T-cell (primary cell): ENCODE results near the gene EAF2. TPM values are rescaled to one million over a fixed set of nuclear protein-coding genes. Genes with fewer than 3 reads are reported as not detected.

Source experiments
- ATAC-seq, 4 experiments: fragments of 200-7000 bp in 3 of 4; fragments of 150-1000 bp in 1 of 4; cut with Tn5 transposase; replicated peaks in 1 of 4; 1 replicate in 3 of 4; 2 replicates in 1 of 4; pipeline ENCODE4 v1.10.0; 2021; ENCODE audit warnings: moderate library complexity in 3 of 4, mild to moderate bottlenecking in 2 of 4, moderate number of reproducible peaks in 1 of 4
- CTCF ChIA-PET, 2 donors: fragments of 300-600 bp; sonication (Branson Sonifier 250); formaldehyde crosslinking; loops; one replicate each; lab custom pipeline; 2022; ENCODE audit warnings: antibody characterized with exemption in 2 of 2; lab: Charles Lee
- POLR2A ChIA-PET, 2 donors: fragments of 300-600 bp; sonication (Branson Sonifier 250); formaldehyde crosslinking; loops; one replicate each; lab custom pipeline; 2022; ENCODE audit warnings: antibody characterized with exemption in 2 of 2; lab: Charles Lee
- DNase-seq, 35 experiments: peaks; one replicate each; pipeline versions ENCODE4 v3.0.0 to v3.0.0-alpha.2; 2013 to 2023
- H3K27ac ChIP-seq: one replicate; pipeline ENCODE4 v1.5.1; 2013; ENCODE audit warnings: low read length
- H3K27me3 ChIP-seq, 2 experiments: replicated peaks in 1 of 2; 1 replicate in 1 of 2; 2 replicates in 1 of 2; pipeline versions ENCODE4 v1.6.1 to v1.7.0; 2013; ENCODE audit warnings: low read length in 1 of 2, mixed read lengths in 1 of 2; ENCODE audit not compliant: control insufficient read depth in 2 of 2, insufficient read depth in 2 of 2; ENCODE audit errors: extremely low read depth in 1 of 2
- H3K36me3 ChIP-seq, 2 donors: 1 replicate in 1 of 2; 2 replicates in 1 of 2; pipeline versions ENCODE4 v1.6.1 to v1.7.0; 2013; ENCODE audit warnings: low read length in 1 of 2; ENCODE audit not compliant: control insufficient read depth in 2 of 2, insufficient read depth in 1 of 2; ENCODE audit errors: extremely low read depth in 1 of 2
- H3K4me1 ChIP-seq, 2 experiments: 1 replicate in 1 of 2; 2 replicates in 1 of 2; pipeline versions ENCODE4 v1.6.1 to v1.7.0; 2013; ENCODE audit warnings: low read length in 2 of 2, mixed read lengths in 1 of 2; ENCODE audit not compliant: insufficient read depth in 2 of 2, control insufficient read depth in 1 of 2; ENCODE audit errors: extremely low read depth in 1 of 2
- H3K4me3 ChIP-seq, 2 donors: 1 replicate in 1 of 2; 2 replicates in 1 of 2; pipeline versions ENCODE4 v1.5.1 to v1.7.0; 2013; ENCODE audit warnings: mild to moderate bottlenecking in 2 of 2, low read length in 1 of 2, moderate library complexity in 1 of 2; ENCODE audit not compliant: control insufficient read depth in 1 of 2; ENCODE audit errors: extremely low read depth in 1 of 2
- H3K9me3 ChIP-seq: 2 replicates; pipeline ENCODE4 v1.7.0; 2013
- H3K27ac Mint-ChIP-seq, 2 donors: one replicate each; pipeline ENCODE4 v1.8.0; 2020 to 2021; ENCODE audit warnings: mild to moderate bottlenecking in 2 of 2, mixed read lengths in 2 of 2
- H3K27me3 Mint-ChIP-seq, 2 donors: one replicate each; pipeline ENCODE4 v1.8.0; 2021 to 2022; ENCODE audit warnings: mixed read lengths in 2 of 2
- H3K36me3 Mint-ChIP-seq: one replicate; pipeline ENCODE4 v1.8.0; 2021; ENCODE audit warnings: mixed read lengths
- H3K4me1 Mint-ChIP-seq, 3 donors: one replicate each; pipeline ENCODE4 v1.8.0; 2020 to 2022; ENCODE audit warnings: mixed read lengths in 3 of 3, mild to moderate bottlenecking in 1 of 3
- H3K4me3 Mint-ChIP-seq, 3 donors: one replicate each; pipeline ENCODE4 v1.8.0; 2020 to 2022; ENCODE audit warnings: mild to moderate bottlenecking in 3 of 3, mixed read lengths in 3 of 3, moderate library complexity in 3 of 3
- H3K9me3 Mint-ChIP-seq, 3 donors: one replicate each; pipeline ENCODE4 v1.8.0; 2020 to 2022; ENCODE audit warnings: mixed read lengths in 3 of 3
- WGBS: methylation state at CpG from one replicate; pipeline ENCODE4 v1.1.5; 2013; ENCODE audit warnings: missing lambda C conversion rate; ENCODE audit not compliant: insufficient coverage; 5-methylcytosine and 5-hydroxymethylcytosine counted together
- total RNA-seq, 35 experiments: library from RNA in 6 of 35; stranded (reverse) in 6 of 35; fragments of 120-200 nt in 1 of 35; gene quantifications; one replicate each; pipeline versions ENCODE4 v1.2.1 to v1.2.4 and lab custom pipeline; 2013 to 2026

Gene EAF2
- total RNA-seq, 5 donors from 2014 or later (not counting 1 experiment from before 2014, with no cell fraction given) = 4.4 to 9.2 (median 5.4) TPM

DNA sequence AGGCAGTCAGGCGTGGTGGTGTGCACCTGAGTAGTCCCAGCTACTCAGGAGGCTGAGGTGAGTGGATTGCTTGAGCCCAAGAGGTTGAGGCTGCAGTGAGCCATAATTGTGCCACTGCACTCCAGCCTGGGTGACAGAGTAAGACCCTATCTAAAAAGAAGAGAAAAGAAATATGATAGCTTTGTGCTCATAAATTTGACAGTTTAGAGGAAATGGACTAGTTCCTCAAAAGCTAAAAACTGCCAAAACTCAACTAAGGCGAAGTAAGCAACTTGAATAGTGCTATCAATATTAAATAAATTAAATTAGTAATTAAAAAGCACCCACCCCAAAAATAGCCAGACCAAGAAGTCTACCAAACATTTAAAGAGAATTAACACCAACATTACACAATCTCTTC, 34.7 kb downstream of the EAF2 start:
- no peaks in the 10 kb centered on the region for H3K9me3 ChIP-seq
- Mint-ChIP-seq H3K4me1 (no peaks in the 10 kb centered on the region), H3K9me3 (no peaks in the 10 kb centered on the region), H3K36me3 (peaks cover 21% of the 10 kb centered on the region), H3K27ac (no peak overlapping the region), H3K27me3 (no peaks in the 10 kb centered on the region), H3K4me3 (no peak overlapping the region)
- ChIA-PET CTCF (no interaction called here), POLR2A (no interaction called here)
- DNase-seq (no peak), ATAC-seq (no peak)
- H3K27me3 ChIP-seq = no peaks in the 10 kb centered on the region
- no peaks in the 10 kb centered on the region for H3K4me1 ChIP-seq
- no peak overlapping the region for H3K27ac ChIP-seq
- H3K4me3 ChIP-seq = no peak overlapping the region
- 100% methylated on average over 1 of the region's 2 CpGs for WGBS
- no peaks in the 10 kb centered on the region for H3K36me3 ChIP-seq

GRCh38 chr3:121870717-121871116, 35.7 kb downstream of the EAF2 start:
- Mint-ChIP-seq H3K4me3 (no peak overlapping the region), H3K4me1 (no peaks in the 10 kb centered on the region), H3K9me3 (no peaks in the 10 kb centered on the region), H3K27me3 (no peaks in the 10 kb centered on the region), H3K27ac (no peak overlapping the region), H3K36me3 (peaks cover 21% of the 10 kb centered on the region)
- Histone ChIP-seq H3K27me3 (no peaks in the 10 kb centered on the region), H3K4me3 (no peak overlapping the region), H3K9me3 (no peaks in the 10 kb centered on the region), H3K36me3 (no peaks in the 10 kb centered on the region), H3K27ac (no peak overlapping the region), H3K4me1 (no peaks in the 10 kb centered on the region)
- DNase-seq (no peak), ATAC-seq (no peak)
- ChIA-PET CTCF (no interaction called here), POLR2A (no interaction called here)

DNA sequence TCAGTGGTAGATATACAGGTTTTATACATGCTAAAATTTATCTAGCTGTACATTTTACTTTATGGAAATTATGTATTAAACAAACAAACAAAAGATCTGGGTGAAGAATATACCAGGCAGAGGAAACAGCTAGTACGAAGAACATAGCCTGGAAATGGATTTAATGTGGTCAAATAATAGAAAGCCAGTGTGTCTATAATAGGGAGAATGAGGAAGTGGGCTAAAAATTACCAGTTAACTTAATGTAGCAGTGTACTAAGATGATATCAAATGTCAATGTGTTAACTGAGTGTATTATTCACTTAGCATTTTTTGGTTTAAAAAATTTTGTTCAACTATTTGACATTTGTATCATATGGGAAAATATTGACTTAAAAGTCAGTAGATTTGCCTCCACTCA, 36.4 kb downstream of the EAF2 start:
- Histone ChIP-seq H3K9me3 (no peaks in the 10 kb centered on the region), H3K27ac (no peak overlapping the region), H3K36me3 (no peaks in the 10 kb centered on the region), H3K4me1 (no peaks in the 10 kb centered on the region), H3K27me3 (no peaks in the 10 kb centered on the region), H3K4me3 (no peak overlapping the region)
- no peaks in the 10 kb centered on the region for H3K4me1 Mint-ChIP-seq
- peaks cover 15% of the 10 kb centered on the region for H3K36me3 Mint-ChIP-seq
- CTCF ChIA-PET = no interaction called here
- WGBS = no CpG with 5 or more reads among the region's 1 CpG
- H3K9me3 Mint-ChIP-seq = no peaks in the 10 kb centered on the region
- POLR2A ChIA-PET = interaction anchor here in 1 of 2 donors (0.6 kb wide), 1 partner anchor 101 kb away, joined by 4 read pairs; no protein-coding TSS in a partner anchor
- H3K27ac Mint-ChIP-seq = no peak overlapping the region
- no peak for ATAC-seq
- H3K27me3 Mint-ChIP-seq = no peaks in the 10 kb centered on the region
- no peak overlapping the region for H3K4me3 Mint-ChIP-seq
- no peak for DNase-seq

DNA sequence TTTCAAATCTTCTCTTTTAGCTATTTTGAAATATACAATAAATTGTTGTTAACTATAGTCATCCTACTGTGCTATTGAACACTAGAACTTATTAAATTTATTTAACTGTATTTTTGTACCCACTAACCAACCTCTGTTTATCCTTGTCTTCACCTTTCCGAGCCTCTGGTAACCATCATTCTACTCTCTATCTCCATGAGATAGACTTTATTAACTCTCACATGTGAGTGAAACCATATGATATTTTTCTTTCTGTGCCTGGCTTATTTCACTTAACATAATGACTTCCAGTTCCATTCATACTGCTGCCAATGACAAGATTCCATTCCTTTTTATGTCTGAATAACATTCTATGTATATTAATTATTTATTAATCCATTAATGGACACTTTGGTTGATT, 43.4 kb downstream of the EAF2 start:
- DNase-seq (no peak), ATAC-seq (no peak)
- no peak overlapping the region for H3K4me3 Mint-ChIP-seq
- H3K4me1 ChIP-seq = no peaks in the 10 kb centered on the region
- no peaks in the 10 kb centered on the region for H3K9me3 ChIP-seq
- H3K27ac ChIP-seq = no peak overlapping the region
- ChIA-PET CTCF (no interaction called here), POLR2A (no interaction called here)
- no peaks in the 10 kb centered on the region for H3K27me3 ChIP-seq
- WGBS = 100% methylated on average over 1 of the region's 1 CpG
- no peak overlapping the region for H3K27ac Mint-ChIP-seq
- no peaks in the 10 kb centered on the region for H3K36me3 ChIP-seq
- no peaks in the 10 kb centered on the region for H3K9me3 Mint-ChIP-seq
- no peaks in the 10 kb centered on the region for H3K27me3 Mint-ChIP-seq
- no peak overlapping the region for H3K4me3 ChIP-seq
- peaks cover 5% of the 10 kb centered on the region for H3K36me3 Mint-ChIP-seq
- H3K4me1 Mint-ChIP-seq = no peaks in the 10 kb centered on the region

DNA sequence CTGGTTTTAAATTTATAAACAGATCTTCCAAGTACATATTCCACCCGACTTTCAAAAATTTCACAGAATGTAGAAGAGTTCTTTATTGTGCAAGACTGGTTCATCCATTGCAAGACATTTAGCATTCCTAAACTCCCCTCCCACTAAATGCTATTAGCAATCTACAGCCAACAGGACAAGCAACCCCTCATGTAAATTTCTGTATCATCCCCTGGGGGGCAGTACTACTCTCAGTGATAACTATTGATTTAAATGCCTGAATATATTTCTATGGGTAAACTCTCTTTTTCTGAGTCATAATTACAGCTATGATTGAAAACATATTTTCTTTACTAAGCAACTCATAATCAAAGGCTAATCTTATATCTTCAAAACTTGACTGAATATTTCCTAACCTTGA, 48.5 kb downstream of the EAF2 start:
- CTCF ChIA-PET = interaction anchor here in 1 of 2 donors (0.7 kb wide), 1 partner anchor 19 kb away, joined by 4 read pairs; no protein-coding TSS in a partner anchor
- H3K4me1 ChIP-seq = no peaks in the 10 kb centered on the region
- no peak overlapping the region for H3K4me3 Mint-ChIP-seq
- ATAC-seq (no peak), DNase-seq (peak in 1 of 35 experiments; percentile 6)
- H3K36me3 Mint-ChIP-seq = peaks cover 12% of the 10 kb centered on the region
- POLR2A ChIA-PET = no interaction called here
- no peak overlapping the region for H3K27ac Mint-ChIP-seq
- H3K27me3 ChIP-seq = no peaks in the 10 kb centered on the region
- no peaks in the 10 kb centered on the region for H3K9me3 ChIP-seq
- no peaks in the 10 kb centered on the region for H3K9me3 Mint-ChIP-seq
- no peaks in the 10 kb centered on the region for H3K27me3 Mint-ChIP-seq
- WGBS = no CpG with 5 or more reads among the region's 1 CpG
- no peaks in the 10 kb centered on the region for H3K4me1 Mint-ChIP-seq
- H3K4me3 ChIP-seq = no peak overlapping the region
- H3K27ac ChIP-seq = no peak overlapping the region
- no peaks in the 10 kb centered on the region for H3K36me3 ChIP-seq

DNA sequence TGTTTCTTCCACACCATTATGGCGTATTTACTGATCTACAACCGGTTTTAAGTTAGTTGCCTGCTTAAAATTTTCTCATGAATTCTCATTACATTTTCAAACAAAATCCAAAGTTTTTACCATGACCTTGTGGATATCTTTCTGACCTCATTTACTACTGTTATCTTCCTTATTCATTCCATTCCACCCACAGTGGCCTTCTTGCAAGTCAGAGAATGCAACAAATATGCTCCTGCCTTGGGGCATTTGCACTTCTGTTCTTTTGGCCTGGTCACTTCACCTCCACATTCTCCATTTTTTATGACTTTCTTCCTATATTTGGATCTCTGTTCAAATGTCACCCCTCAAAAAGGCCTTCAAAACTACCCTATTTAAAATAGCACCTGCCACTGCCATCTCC, 50.4 kb downstream of the EAF2 start:
- Histone ChIP-seq H3K27me3 (no peaks in the 10 kb centered on the region), H3K27ac (no peak overlapping the region), H3K4me3 (no peak overlapping the region), H3K36me3 (no peaks in the 10 kb centered on the region), H3K9me3 (no peaks in the 10 kb centered on the region), H3K4me1 (no peaks in the 10 kb centered on the region)
- ATAC-seq (no peak), DNase-seq (no peak)
- ChIA-PET CTCF (no interaction called here), POLR2A (no interaction called here)
- H3K4me3 Mint-ChIP-seq = no peak overlapping the region
- no peak overlapping the region for H3K27ac Mint-ChIP-seq
- H3K4me1 Mint-ChIP-seq = no peaks in the 10 kb centered on the region
- H3K36me3 Mint-ChIP-seq = peaks cover 12% of the 10 kb centered on the region
- H3K27me3 Mint-ChIP-seq = no peaks in the 10 kb centered on the region
- H3K9me3 Mint-ChIP-seq = no peaks in the 10 kb centered on the region
- 96% methylated on average over 2 of the region's 2 CpGs for WGBS
